K562 (cell line): ENCODE measurements around the gene SMIM30. TPM values are rescaled to one million over a fixed set of nuclear protein-coding genes. Genes with fewer than 3 reads are reported as not detected.

Experiments used
- ARID1B ChIP-seq: fragments of 450-650 bp; IDR thresholded peaks from 2 replicates; pipeline ENCODE4 v1.6.1; 2016; ENCODE audit warnings: antibody characterized with exemption, mild to moderate bottlenecking, inconsistent platforms
- CBFA2T2 ChIP-seq: fragments of 450-650 bp; conservative IDR thresholded peaks from 2 replicates; pipeline ENCODE4 v1.6.1; 2017; ENCODE audit warnings: mild to moderate bottlenecking
- EP300 ChIP-seq: IDR thresholded peaks from 2 replicates; pipeline ENCODE4 v1.6.1; 2012; ENCODE audit warnings: low read length, improper control_type of control experiment
- ESRRA ChIP-seq: fragments of 450-650 bp; IDR thresholded peaks from 2 replicates; pipeline ENCODE4 v1.6.1; 2014; ENCODE audit warnings: low read depth, mild to moderate bottlenecking, moderate library complexity, borderline replicate concordance
- FOXJ2 ChIP-seq: fragments of 200-800 bp; sonication (Bioruptor generic); IDR thresholded peaks from 2 replicates; pipeline ENCODE4 v1.6.1; 2016; ENCODE audit warnings: missing genetic modification characterization, missing compliant biosample characterization
- HINFP ChIP-seq: fragments of 450-650 bp; conservative IDR thresholded peaks from 2 replicates; pipeline ENCODE4 v1.6.1; 2016; ENCODE audit warnings: missing genetic modification characterization, low read depth, mild to moderate bottlenecking, control low read depth, missing compliant biosample characterization
- MIER1 ChIP-seq: fragments of 450-650 bp; IDR thresholded peaks from 2 replicates; pipeline ENCODE4 v1.6.1; 2016; ENCODE audit warnings: antibody characterized with exemption, mild to moderate bottlenecking, low read depth
- MTA2 ChIP-seq: fragments of 450-650 bp; IDR thresholded peaks from 2 replicates; pipeline ENCODE4 v1.6.1; 2016; ENCODE audit warnings: low read depth
- NELFE ChIP-seq: IDR thresholded peaks from 2 replicates; pipeline ENCODE4 v1.6.1; 2011; ENCODE audit warnings: mild to moderate bottlenecking; ENCODE audit not compliant: insufficient read depth, insufficient read length
- REST ChIP-seq, 2 experiments: fragments of 450-650 bp; formaldehyde crosslinking in 1 of 2; IDR thresholded peaks; 2 replicates each; pipeline versions ENCODE4 v1.4.0 to v1.6.1; 2014 to 2020; ENCODE audit warnings: mild to moderate bottlenecking in 2 of 2, borderline replicate concordance in 1 of 2, low read depth in 1 of 2
- SMARCC2 ChIP-seq: fragments of 450-650 bp; IDR thresholded peaks from 2 replicates; pipeline ENCODE4 v1.6.1; 2017; ENCODE audit warnings: antibody characterized with exemption, moderate library complexity, mild to moderate bottlenecking, low read depth
- USF2 ChIP-seq: sonication (generic); formaldehyde crosslinking; IDR thresholded peaks from 2 replicates; pipeline ENCODE4 v1.5.0; 2020; ENCODE audit warnings: missing genetic modification reagents
- ZBTB2 ChIP-seq: fragments of 450-650 bp; IDR thresholded peaks from 2 replicates; pipeline ENCODE4 v1.6.1; 2016; ENCODE audit warnings: antibody characterized with exemption
- ZNF212 ChIP-seq: fragments of 450-650 bp; formaldehyde crosslinking; IDR thresholded peaks from 2 replicates; pipeline ENCODE4 v1.4.0; 2020; ENCODE audit warnings: mild to moderate bottlenecking
- ZNF3 ChIP-seq: fragments of 250-450 bp; sonication (Bioruptor Pico); IDR thresholded peaks from 2 replicates; pipeline ENCODE4 v1.5.0; 2021; ENCODE audit warnings: mild to moderate bottlenecking, moderate library complexity
- ZNF589 ChIP-seq: fragments of 200-800 bp; sonication (Bioruptor generic); IDR thresholded peaks from 2 replicates; pipeline ENCODE4 v1.6.1; 2016; ENCODE audit warnings: low read depth, missing genetic modification characterization, missing compliant biosample characterization
- ZNF77 ChIP-seq: fragments of 250-450 bp; sonication (Bioruptor Pico); IDR thresholded peaks from 2 replicates; pipeline ENCODE4 v1.5.0; 2020
- ZSCAN29 ChIP-seq: fragments of 450-650 bp; IDR thresholded peaks from 2 replicates; pipeline ENCODE4 v1.6.1; 2017
- ZSCAN32 ChIP-seq: fragments of 450-650 bp; formaldehyde crosslinking; IDR thresholded peaks from 2 replicates; pipeline ENCODE4 v1.4.0; 2020; ENCODE audit warnings: mild to moderate bottlenecking, moderate library complexity
- polyA plus RNA-seq, 8 experiments: library from polyadenylated mRNA; depleted of rRNA in 4 of 8; stranded (reverse) in 5 of 8; unstranded in 3 of 8; fragments of >200 nt; fragmentation: Nextera tagmentation in 2 of 8; fragmentation: Illumina TruSeq in 1 of 8; extraction: Ambion mirVana in 2 of 8; extraction: Trizol in 1 of 8; gene quantifications; 2 replicates each; pipeline versions ENCODE4 v1.2.1 to v1.2.3, GENCODE V29; 2011 to 2014; ENCODE audit warnings: inconsistent platforms in 1 of 8, missing spikeins in 1 of 8
- total RNA-seq, 7 experiments: library from RNA; depleted of rRNA in 6 of 7; stranded (reverse); fragments of >200 nt in 6 of 7; fragmentation: Illumina TruSeq in 2 of 7; extraction: Trizol in 2 of 7; gene quantifications; 2 replicates each; pipeline versions ENCODE4 v1.2.1 to v1.2.3, GENCODE V29; 2011 to 2021; ENCODE audit warnings: low replicate concordance in 1 of 7

The SMIM30 gene
- total and polyA plus RNA-seq, 9 of the 15 experiments (the other 6 are each of a cell fraction or from before 2014, with no cell fraction given), result 161 to 891 (median 316) TPM

- TF ChIP-seq REST (IDR thresholded peaks at IDR 0.05; ENCODE audit: borderline replicate concordance) (no peak), REST (CRISPR knock-in tag; IDR thresholded peaks at IDR 0.05; ENCODE audit: low read depth) (no peak), HINFP (tag) (no peak), ZNF212 (CRISPR knock-in tag) (no peak), ZNF77 (CRISPR knock-in tag) (no peak), ZBTB2 (no peak), SMARCC2 (no peak), ZNF589 (CRISPR knock-in tag) (no peak), NELFE (no peak), ZSCAN29 (no peak), ZSCAN32 (CRISPR knock-in tag) (no peak), USF2 (CRISPR knock-in tag) (no peak), ARID1B (peak; percentile 65), MIER1 (no peak), MTA2 (0 out of 2 replicates have a peak, but pooled peaks have one; percentile 34), FOXJ2 (no peak), EP300 (peak; percentile 37; the same call in 1 of the 2 replicates), ZNF3 (CRISPR knock-in tag) (no peak), CBFA2T2 (peak; percentile 48), ESRRA (peak; percentile 50; the same call in 1 of the 2 replicates)
Measured at GRCh38 chr7:113125728-113126127, 7.4 kb upstream of the SMIM30 start (continued).
